HG03558 (cell line): ENCODE results near the gene JPH4.
A peak's percentile ranks its signal among the peaks of the same experiment; 100 is the strongest.

Source experiments
- ATAC-seq: cut with Tn5 transposase; IDR thresholded peaks from one replicate; pipeline ENCODE4 v1.9.1; 2021; ENCODE audit warnings: moderate number of reproducible peaks; ENCODE audit not compliant: unreplicated experiment; ENCODE audit errors: extremely low read depth

The JPH4 gene

DNA sequence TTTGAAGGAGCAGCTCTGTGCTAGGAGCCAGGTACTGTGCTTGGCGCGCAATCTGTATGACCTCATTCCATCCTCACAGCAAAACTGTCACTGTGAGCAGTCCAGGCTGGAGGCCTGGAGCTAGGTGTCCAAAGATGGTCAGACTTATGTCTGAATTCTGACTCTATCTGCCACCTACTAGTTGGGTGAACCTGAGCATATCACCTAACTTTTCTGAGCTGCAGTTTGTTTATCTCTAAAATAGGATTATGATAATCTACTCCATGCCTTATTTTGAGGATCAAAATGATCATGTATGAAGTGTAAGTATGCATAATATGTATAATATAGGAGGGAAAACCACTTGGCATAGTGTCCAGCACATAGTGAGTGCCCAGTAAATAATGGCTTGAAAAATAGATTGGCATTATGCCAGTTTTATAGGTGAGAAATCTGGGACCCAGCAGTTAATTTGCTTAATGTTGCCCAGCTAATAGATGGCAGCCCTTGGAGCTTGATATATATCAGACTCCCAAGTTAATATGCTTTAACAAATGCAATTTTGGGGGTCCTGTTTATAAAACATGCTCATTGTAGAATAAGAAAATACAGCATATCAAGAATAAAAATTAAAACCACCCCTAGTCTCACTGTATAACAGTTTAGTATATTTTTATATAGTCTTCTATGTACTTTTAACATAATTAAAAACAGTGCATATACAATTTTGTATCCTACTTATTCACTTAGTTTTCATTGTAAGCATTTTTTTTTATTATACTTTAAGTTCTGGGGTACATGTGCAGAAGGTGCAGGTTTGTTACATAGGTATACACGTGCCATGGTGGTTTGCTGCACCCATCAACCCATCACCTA lies 4.5 kb upstream of the JPH4 start:
- ATAC-seq, result no peak

DNA sequence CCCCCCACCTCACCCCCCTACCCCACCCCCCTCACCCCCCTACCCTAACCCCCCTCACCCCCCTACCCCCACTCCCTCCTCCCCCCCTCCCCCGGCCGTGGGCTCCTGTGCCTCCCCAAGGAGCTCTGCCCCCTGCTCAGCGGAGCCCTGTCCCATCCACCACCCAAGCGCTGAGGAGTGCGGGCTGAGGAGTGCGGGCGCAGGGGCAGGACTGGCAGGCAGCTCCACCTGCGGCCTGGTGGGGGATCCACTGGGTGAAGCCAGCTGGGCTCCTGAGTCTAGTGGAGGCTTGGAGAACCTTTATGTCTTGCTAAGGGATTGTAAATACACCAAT lies 2.3 kb upstream of the JPH4 start:
- no peak for ATAC-seq

DNA sequence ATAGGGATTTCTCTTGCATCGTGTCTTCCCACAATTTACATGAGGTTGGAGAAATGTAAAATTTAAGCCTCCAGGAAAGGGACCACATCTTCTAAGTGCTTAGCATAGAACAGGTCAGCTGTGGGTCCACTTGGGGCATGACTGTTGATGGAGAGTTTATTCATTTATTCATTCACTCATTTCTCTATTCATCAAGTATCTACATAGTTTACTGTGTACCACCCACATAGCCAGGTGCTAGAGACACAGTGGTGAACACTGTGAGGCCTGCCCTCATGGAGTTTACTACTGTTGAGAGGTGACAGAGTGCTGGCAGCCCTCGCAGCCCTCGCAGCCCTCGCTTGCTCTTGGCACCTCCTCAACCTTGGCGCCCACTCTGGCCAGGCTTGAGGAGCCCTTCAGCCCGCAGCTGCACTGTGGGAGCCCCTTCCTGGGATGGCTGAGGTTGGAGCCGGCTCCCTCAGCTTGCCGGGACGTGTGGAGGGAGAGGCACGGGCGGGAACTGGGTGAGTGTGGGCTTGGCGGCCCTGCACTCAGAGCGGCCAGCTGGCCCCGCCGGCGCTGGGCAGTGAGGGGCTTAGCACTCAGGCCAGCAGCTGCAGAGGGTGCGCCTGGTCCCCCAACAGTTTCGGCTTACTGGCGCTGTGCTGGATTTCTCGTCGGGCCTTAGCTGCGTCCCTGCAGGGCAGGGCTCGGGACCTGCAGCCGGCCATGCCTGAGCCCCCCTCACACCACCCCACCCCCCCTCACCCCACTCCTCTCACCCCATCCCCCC lies 1.7 kb upstream of the JPH4 start:
- no peak for ATAC-seq

DNA sequence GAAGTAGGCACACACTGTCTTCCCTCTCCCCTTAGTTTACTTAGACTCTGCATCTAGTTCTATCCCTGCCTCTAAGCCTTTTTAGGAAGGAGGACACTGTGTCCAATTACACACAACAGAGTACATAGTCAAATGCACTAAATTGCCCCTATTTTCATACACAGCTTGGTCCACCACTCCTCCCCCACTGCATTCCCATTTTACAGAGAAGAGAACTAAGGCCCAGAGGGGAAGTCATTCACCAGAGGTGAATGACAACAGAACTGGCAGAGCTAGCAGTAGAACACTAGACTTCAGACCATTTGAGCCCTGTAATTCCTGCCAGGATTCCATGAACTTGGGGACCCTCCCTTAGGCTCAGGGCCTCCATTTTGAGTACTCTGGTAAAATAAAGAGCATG lies 1.1 kb upstream of the JPH4 start:
- no peak for ATAC-seq

DNA sequence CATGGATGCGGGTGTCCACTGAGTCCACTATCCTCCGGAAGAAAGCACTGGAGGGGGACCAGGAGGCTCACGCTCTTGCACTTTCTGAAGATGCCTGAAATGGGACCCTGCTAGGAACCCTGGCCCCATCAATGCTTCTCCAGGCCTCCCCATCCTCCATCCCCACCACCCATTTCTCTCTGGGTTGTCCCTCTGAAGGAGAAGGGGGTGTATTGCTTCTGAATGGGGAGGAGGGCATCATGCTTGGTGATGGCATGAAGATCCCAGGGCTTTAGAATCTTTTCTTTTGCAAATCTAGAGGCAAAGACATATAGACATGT lies 681 bp upstream of the JPH4 start:
- ATAC-seq, result no peak

DNA sequence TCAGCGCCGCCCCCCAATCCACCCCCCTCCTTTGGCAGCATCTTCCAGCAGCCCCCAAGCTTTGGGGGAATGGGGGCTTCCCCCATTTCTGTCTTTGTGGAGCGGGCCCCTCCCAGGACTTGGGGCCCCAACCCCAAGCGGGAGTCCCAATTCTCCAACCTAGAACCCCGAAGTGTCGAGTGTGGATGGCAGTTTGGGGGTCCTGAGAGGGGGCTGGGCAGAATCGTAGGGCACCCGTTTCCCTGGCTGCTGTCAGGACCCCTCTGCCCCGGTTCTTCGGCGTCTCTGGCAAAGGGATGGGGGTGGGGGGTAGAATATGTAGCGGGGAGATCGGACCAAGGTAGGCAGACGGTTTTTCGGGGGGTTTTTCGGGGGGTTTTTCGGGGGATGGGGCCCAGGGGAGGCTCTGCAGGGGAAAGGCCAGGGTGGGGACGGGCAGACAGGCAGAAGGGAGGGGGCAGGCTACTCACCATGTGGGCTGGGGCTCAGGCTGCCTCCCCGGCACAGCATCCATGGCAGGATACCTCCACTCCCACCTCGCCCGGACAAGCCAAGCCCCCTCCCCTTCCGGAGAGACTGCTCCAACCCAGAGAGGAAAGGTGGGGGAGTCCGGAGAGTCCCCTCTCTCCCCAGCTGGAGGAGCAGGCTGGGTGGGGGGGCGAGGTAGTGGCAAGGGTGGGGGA lies 739 bp downstream of the JPH4 start:
- no peak for ATAC-seq

DNA sequence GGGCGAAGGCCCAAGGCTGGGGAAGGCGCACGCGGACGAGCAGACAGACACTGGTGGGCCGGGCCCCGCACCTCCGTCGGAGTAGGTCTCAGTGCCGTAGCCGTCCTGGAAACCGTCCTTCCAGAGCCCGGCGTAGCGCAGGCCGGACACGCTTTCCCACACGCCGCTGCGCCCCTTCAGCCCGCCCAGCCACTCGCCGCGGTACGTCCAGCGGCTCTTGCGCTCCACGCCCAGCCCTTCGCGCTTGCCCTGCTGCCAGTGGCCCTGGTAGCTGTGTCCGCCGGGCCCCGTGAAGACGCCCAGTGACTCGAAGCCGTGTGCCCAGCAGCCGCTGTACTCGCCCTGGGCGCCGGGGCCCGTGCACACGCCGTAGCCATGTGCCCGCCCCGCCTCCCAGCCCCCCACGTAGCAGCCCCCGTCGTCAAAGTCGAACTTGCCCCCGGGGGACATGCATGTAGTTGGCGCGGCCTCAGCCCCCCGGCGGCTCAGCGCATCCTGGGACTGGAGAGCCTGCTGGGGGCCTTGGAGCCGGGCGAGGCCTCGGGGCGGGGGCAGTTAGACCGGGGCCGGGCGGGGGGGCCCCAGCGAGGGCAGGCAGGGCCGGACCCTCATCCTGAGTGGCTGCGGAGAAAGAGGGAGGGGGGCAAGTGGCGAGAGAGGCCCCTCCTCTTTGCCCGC lies 1.4 kb downstream of the JPH4 start:
- ATAC-seq, result no peak

DNA sequence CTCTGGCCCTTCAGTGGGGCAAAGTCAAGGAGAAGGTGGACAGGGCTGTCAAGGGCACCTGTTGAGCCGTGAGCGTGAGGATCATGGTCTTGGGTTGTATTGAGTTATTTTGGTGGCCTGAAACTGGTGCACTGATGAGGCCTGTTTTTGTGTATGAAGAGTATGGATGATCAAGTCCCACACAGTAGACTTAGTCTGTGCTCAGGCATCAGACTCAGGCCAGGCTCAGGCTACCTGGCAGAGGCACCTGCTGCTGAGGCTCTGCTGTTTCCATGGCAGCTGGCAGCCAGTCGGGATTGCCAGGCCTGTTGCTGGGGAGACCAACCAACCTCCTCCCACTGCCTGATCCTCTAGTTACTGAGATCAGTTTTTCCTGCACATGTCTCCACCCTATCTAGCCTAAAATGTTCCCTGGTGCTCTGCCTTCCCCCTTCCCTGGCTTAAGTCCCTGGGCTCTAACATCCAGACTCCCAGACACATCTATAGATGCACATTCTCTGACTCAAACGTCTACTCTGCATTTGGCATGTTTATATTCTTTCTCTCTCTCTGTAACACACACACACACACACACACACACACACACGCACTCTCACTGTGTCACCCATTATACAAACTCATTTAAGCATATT lies 5.1 kb downstream of the JPH4 start:
- no peak for ATAC-seq

DNA sequence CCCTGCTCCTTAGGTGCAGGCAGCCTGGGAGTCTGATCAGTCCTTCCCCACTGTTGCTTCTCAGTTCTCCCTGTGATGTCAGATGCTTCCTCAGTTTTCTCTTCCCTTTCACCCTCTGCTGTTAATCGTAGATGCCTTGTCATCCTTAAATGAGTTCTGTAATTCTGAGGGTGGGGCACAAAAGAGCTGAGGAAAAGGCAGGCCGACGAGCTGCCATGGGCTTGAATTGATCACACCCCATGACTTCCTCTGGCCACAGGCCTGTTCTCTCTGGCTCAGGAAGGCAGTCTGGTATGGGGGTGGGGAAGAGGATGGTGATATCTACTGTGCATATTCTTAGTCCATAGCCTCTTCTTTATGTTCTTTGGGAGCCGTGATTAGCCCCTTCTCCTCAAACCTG lies 5.8 kb downstream of the JPH4 start:
- no peak for ATAC-seq

DNA sequence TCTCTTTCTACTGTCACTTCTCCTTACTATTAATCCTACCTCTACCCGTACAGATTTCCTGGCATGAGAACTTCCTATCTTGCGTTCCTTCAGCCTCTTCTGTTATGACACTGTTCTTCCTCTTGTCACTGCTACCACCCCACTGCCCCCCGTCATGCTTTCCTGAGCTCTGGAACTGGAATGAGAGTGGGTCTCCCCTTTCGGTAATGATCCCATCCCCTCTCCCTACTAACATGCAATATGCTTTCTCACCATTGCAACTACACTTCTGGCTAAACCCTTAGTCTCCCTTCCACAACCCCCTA lies 6.1 kb downstream of the JPH4 start:
- ATAC-seq, result no peak

DNA sequence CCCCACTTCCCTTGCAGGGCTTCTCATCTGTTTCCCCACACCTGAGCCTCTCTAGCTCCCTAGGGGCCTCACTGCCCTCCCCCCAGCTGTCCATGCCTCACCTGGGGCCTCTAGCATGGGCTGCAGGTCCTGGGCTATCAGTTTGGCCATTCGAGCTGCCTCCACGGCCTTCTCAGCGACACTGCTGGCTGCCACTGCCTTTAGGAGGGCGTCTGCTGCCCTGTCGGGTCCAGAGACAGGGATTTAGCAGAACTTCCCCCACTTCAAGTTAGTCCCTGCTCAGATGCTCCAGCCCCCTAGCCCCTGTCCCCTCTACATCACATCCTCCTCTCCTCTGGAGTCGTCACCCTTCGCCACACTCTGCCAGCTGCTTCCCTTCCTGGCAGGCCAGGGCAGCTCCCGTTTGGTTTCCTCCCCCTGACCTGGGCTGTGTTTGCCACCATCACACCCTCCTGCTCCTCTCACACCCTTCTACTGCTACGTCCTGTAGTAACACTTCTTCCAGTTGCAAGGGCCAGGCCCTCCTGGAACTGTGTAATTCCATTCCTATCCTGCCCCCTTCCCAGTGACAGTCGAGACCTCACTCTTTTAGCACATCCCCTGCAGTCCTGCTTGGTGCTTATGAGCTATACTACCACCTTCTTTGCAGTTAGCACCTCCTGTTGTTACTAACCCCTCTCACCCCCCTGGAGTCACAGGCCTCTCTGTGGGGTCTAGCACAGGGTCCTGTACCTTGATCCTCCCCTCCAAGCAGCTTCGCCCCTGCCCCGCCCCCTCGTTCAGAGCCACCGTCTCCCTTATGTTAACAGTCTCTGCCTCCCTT lies 6.7 kb downstream of the JPH4 start:
- ATAC-seq, result no peak

DNA sequence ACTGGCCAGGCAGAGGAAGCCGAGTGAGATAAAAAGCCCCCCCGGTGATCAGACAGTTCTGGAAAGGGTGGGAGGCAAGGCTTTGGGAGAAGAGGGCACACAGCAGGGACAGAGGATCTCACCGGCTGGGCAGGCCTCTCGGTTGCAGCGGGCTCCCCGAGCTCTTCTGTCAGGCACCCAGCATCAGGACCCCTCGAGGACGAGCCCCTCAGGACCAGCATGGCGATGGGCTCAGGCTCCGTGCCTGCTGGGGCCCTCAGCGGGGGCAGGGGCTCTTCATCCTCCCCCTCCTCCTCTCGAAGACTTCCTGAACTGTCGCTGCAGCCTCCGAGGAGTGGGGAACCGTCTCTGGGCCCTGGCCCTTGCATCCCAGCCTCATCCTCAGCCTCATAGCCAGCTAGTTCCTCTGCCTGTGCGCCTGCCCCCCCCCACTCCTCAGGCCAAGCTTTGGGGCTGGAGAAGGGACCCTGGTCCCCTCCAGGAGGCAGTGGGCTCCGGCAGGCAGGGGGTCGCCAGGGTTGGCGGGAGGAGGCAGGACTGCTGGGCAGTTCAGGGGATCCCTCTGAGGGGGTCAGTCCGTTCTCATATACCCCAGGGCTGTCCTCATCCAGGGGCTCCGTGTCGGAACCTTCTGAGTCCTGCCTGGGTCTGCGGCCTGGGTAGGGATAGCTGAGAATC lies 7.6 kb downstream of the JPH4 start:
- ATAC-seq, result no peak

DNA sequence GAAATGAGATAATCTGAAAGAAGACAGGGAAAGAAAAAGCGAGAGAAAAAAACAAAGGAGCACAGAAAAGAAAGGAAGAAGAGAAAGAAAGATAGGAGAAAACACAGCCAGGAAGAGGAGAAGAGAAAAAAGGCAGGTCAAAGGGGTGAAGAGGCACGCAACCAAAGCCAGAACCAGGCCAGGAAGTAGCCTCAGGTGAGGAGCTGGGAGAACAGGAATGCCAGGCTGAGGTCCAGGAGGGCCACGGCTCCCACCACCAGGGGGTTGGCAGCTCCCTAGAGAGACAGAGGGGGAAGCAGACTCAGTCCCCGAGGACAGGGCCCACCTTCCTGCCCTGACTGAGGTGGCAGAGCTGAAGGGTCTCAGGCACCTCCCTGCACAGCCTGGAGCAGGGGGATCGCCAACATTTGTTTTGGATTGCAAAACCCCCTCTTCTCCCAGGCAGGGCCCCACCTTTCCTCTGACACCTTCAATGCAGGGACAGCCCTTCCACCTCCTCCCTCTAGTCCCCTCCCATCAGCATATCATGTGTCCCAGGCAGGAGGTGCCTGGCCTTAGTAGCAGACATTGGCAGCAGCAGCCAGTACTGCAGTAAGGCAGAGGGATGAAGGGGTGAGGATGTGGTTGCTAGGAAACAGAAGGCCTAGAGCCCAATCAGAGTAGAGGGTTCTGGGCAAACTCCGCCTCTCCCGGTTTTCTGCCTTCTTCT lies 9.0 kb downstream of the JPH4 start:
- no peak for ATAC-seq

DNA sequence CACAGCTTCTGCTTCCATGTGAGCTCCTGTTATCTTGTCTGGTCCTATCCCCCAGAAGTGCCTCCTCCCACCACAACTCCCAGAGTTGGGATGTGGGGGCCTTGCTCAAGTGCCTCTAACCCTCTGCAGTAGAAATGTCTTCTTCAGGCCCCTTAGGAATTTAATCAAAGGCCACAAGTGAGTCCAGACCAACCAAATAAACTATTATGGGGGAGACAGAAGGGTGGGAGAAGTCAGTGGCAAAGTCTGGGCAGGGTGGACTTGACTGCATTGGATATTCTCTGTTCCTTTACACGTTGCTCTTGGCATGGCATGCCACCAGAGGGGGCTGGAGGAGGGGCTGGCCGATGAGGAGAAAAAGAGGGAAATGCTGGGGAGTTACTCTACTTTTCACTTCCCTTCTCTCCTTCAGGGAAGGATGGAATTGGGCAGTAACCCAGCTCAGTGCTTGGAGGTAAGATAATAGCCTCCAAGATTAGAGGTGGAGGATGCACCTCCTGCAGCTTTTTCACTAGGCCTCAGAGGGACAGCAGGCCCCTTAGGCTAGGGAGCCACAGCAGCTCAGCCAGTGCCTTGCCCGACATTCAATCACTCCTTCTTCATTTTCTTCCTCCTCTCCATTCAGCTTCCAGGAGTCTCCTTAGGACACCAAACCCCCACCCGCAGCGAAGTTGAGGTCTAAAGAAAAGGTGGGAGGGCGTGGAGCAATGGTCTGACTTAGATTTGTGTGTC lies 9.8 kb downstream of the JPH4 start:
- no peak for ATAC-seq

DNA sequence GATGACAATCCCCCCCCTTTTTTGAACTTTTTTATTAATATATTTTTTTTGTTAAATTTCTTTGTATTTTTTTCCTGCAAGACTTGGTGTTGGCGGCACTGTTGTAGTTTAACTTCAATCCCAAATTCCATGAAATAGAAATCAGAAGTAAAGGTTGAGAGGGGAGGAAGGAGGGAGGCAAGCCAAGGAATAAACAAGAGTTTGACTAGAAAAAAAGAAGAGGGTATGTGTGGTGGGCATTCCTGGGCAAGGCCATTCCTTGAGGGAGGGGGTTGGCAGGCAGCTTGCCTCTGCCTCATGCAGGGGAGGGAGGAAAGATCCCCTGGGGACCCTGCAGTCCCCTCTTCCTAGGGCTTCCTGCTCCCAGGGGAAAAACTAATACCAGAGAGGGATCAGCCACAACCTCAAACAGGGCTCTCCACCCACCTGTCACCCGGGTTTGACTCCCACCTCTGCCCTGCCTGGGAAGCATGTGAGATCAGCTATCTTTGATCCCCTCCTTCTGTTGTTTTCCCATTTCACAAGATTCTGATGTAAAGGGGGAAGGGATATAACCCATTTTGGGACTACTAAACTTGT lies 10.5 kb downstream of the JPH4 start:
- no peak for ATAC-seq

DNA sequence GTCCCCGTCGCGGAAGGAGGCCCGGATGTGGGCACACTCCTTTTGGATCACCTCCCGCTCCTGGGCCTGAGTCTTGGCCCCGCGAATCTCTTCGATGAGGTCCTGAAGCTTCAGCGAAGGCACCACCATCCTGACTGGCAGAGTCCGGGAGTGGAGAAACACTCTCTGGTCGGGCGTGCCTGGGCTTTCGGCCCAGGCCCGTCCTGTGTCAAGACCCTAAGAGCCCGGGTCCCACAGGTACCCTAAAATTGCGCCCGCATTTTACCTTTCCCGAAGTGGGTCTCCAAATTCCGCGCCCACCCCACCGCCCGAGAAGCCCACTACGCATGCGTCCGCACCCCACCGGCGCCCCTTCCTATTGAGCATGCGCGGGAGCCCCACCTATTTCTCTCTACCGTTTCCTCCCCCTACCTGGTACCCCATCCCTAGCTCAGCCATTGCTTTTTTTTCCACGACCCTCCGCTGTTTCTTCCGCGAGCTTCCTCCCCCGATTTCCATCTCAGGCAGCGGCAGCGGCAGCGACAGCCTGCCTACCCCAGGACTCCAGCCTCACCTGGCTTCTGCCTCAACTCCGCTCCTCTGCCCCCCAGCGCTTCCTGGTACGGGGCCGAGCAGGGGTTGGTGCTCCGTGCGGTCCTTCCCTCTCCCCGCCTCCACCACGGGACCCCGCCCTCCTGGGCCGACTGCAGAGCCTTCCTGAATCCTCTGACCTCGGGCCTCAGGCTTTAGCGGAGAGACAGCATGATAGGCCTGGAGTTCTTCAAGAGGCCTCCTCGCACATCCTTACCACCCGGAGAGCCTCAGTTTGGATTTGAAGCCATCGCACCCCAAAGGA lies 11.2 kb downstream of the JPH4 start, which contains the start of gene AP1G2:
Gene AP1G2, minus strand, starts transcription at position 606 of the 835 bp plus-strand sequence. Its CDS starts 477 bp downstream, at position 129.
- ATAC-seq, result peak; percentile 79

DNA sequence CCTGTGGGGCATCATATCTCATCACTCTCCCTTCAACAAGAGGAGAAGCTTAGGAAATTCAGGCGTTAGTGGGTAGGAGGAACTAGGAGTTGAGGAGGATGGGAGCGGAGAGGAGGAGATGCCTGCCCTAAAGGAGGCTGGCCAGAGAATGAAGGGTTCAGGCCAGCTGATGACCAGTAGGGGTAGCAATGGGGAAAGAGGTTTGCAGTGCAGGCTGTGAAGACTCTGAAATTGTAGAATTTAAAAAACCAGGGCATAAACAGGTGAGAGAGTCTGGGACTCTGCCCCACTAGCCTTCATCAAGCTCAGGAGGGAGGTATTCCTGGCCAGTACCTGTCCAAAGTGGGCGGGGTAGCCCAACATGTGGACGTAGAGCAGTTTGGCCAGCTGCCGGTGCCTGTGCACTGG lies 11.8 kb downstream of the JPH4 start:
- no peak for ATAC-seq
